Suprapubic skin (tissue), 4 donors: ENCODE results near the gene WASF2.

ENCODE experiments used
- CTCF ChIP-seq, 2 donors: fragments of 200-600 bp in 1 of 2; fragments of 450-650 bp in 1 of 2; sonication (generic) in 1 of 2; IDR thresholded peaks; one replicate each; pipeline ENCODE4 v1.5.1; 2016 to 2019; ENCODE audit warnings: antibody characterized with exemption in 2 of 2, mild to moderate bottlenecking in 1 of 2, moderate library complexity in 1 of 2
- EP300 ChIP-seq: sonication (generic); formaldehyde crosslinking; IDR thresholded peaks from one replicate; pipeline ENCODE4 v1.6.1; 2017; ENCODE audit warnings: antibody characterized with exemption
- POLR2A ChIP-seq, 2 donors: fragments of 450-650 bp; IDR thresholded peaks; one replicate each; pipeline ENCODE4 v1.6.1; 2017; ENCODE audit warnings: antibody characterized with exemption in 2 of 2, mild to moderate bottlenecking in 2 of 2, moderate library complexity in 2 of 2
- POLR2AphosphoS5 ChIP-seq, 3 donors: sonication (generic); formaldehyde crosslinking; IDR thresholded peaks; one replicate each; pipeline ENCODE4 v1.6.1; 2017; ENCODE audit warnings: antibody characterized with exemption in 3 of 3

DNA sequence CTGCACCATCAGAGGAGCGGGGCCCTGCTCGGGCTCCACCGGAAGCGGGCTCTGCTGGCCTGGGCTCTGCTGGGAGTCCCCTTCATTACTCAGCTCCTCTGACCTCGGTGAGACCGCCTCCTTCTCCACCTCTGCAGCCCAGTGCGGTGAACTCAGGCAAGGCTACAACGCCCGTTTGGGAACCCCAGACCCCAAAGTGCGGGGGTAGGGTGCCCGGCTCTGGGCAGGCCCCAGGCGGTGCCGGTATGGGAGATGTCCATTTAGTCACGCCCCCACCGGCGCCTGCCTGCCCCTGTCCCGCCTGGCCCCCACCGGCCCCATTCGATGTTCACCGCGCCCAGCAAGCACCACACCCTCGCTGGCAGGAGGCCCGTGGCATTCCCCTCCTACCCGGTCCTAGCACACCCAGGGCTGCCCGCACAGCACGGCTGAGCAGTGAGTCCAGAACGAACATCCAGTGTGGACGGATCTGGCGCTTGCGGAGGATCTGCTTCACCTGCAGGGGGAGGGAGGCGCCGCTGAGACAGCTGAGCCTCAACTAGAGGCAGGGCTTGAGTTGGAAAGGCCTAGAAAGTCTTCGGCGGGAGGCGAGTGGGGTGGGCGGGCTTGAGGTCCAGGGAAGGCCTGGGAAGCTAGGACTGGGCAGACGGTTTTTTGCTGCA lies 133.2 kb downstream of the WASF2 start:
- no peak for TF ChIP-seq POLR2A (IDR thresholded peaks at IDR 0.05)
- TF ChIP-seq POLR2AphosphoS5 (IDR thresholded peaks at IDR 0.05), result no peak
- TF ChIP-seq CTCF (IDR thresholded peaks at IDR 0.05), result no peak
- TF ChIP-seq EP300, result no peak
